ENCODE results near the gene SMARCA2.

The SMARCA2 gene

GRCh38 chr9:2229109-2229721, 214.1 kb downstream of the SMARCA2 start:
- Histone ChIP-seq H2BK120ac (ENCODE audit: low read depth, low read length) (no peak overlapping the region), H2AFZ (ENCODE audit: low read depth, low read length) (no peak overlapping the region), H3K36me3 (ENCODE audit: control insufficient read depth in 1 of 2, insufficient read depth in 2 of 2, low read depth in 1 of 2, low read length in 2 of 2) (no peaks in the 10 kb centered on the region), H3K79me1 (replicated peaks; ENCODE audit: low read length, poor library complexity, severe bottlenecking) (no peaks in the 10 kb centered on the region), H3K18ac (ENCODE audit: low read depth in 1 of 2, low read length in 2 of 2) (no peak overlapping the region), H3K4ac (ENCODE audit: low read depth in 1 of 2, low read length in 2 of 2) (no peak overlapping the region), H2BK12ac (ENCODE audit: low read length in 2 of 2) (no peak overlapping the region), H4K8ac (ENCODE audit: low read length) (no peak overlapping the region), H3K14ac (ENCODE audit: low read length in 2 of 2) (no peak overlapping the region), H3K27me3 (ENCODE audit: control insufficient read depth in 1 of 2, insufficient read depth in 1 of 2, low read length in 2 of 2) (no peaks in the 10 kb centered on the region), H3K4me3 (ENCODE audit: insufficient read depth in 1 of 2, low read depth in 1 of 2, low read length in 2 of 2) (no peak overlapping the region), H2BK15ac (ENCODE audit: low read depth, poor library complexity, severe bottlenecking) (peak overlapping the region; percentile 4), H2AK5ac (ENCODE audit: low read length, severe bottlenecking) (no peak overlapping the region), H3K4me1 (ENCODE audit: control insufficient read depth, insufficient read depth, low read depth, low read length) (no peaks in the 10 kb centered on the region), H2BK5ac (ENCODE audit: low read depth, low read length, poor library complexity, severe bottlenecking) (no peak overlapping the region), H3K23ac (ENCODE audit: low read length in 2 of 2) (no peak overlapping the region), H3K9me3 (ENCODE audit: control insufficient read depth, low read length) (no peaks in the 10 kb centered on the region), H3K9ac (ENCODE audit: low read length) (no peak overlapping the region), H3K27ac (ENCODE audit: low read length, poor library complexity, severe bottlenecking) (no peak overlapping the region), H4K91ac (ENCODE audit: low read length) (no peak overlapping the region), H3K4me2 (ENCODE audit: low read length, poor library complexity, severe bottlenecking) (no peak overlapping the region)
- WGBS: 100% methylated on average over 2 of the region's 3 CpGs
- DNase-seq: no peak

GRCh38 chr9:2230362-2230761, 215.2 kb downstream of the SMARCA2 start:
- Histone ChIP-seq H2BK5ac (ENCODE audit: low read depth, low read length, poor library complexity, severe bottlenecking) (no peak overlapping the region), H3K18ac (ENCODE audit: low read depth in 1 of 2, low read length in 2 of 2) (no peak overlapping the region), H4K8ac (ENCODE audit: low read length) (no peak overlapping the region), H2BK12ac (ENCODE audit: low read length in 2 of 2) (no peak overlapping the region), H3K36me3 (ENCODE audit: control insufficient read depth in 1 of 2, insufficient read depth in 2 of 2, low read depth in 1 of 2, low read length in 2 of 2) (no peaks in the 10 kb centered on the region), H2BK15ac (ENCODE audit: low read depth, poor library complexity, severe bottlenecking) (no peak overlapping the region), H3K14ac (ENCODE audit: low read length in 2 of 2) (no peak overlapping the region), H3K4me3 (ENCODE audit: insufficient read depth in 1 of 2, low read depth in 1 of 2, low read length in 2 of 2) (no peak overlapping the region), H3K23ac (ENCODE audit: low read length in 2 of 2) (no peak overlapping the region), H3K4me1 (ENCODE audit: control insufficient read depth, insufficient read depth, low read depth, low read length) (no peaks in the 10 kb centered on the region), H2AK5ac (ENCODE audit: low read length, severe bottlenecking) (no peak overlapping the region), H3K27ac (ENCODE audit: low read length, poor library complexity, severe bottlenecking) (no peak overlapping the region), H3K79me1 (replicated peaks; ENCODE audit: low read length, poor library complexity, severe bottlenecking) (no peaks in the 10 kb centered on the region), H4K91ac (ENCODE audit: low read length) (no peak overlapping the region), H3K4me2 (ENCODE audit: low read length, poor library complexity, severe bottlenecking) (no peak overlapping the region), H3K9me3 (ENCODE audit: control insufficient read depth, low read length) (no peaks in the 10 kb centered on the region), H2BK120ac (ENCODE audit: low read depth, low read length) (no peak overlapping the region), H3K27me3 (ENCODE audit: control insufficient read depth in 1 of 2, insufficient read depth in 1 of 2, low read length in 2 of 2) (no peaks in the 10 kb centered on the region), H2AFZ (ENCODE audit: low read depth, low read length) (no peak overlapping the region), H3K9ac (ENCODE audit: low read length) (no peak overlapping the region), H3K4ac (ENCODE audit: low read depth in 1 of 2, low read length in 2 of 2) (no peak overlapping the region)
- no peak for DNase-seq
- WGBS: 83% methylated on average over 2 of the region's 2 CpGs

- Histone ChIP-seq H3K4me2 (ENCODE audit: low read length, poor library complexity, severe bottlenecking) (no peak overlapping the region), H2BK12ac (ENCODE audit: low read length in 2 of 2) (no peak overlapping the region), H3K18ac (ENCODE audit: low read depth in 1 of 2, low read length in 2 of 2) (no peak overlapping the region), H2AK5ac (ENCODE audit: low read length, severe bottlenecking) (no peak overlapping the region), H2BK5ac (ENCODE audit: low read depth, low read length, poor library complexity, severe bottlenecking) (no peak overlapping the region), H3K27me3 (ENCODE audit: control insufficient read depth in 1 of 2, insufficient read depth in 1 of 2, low read length in 2 of 2) (no peaks in the 10 kb centered on the region), H4K8ac (ENCODE audit: low read length) (no peak overlapping the region), H3K23ac (ENCODE audit: low read length in 2 of 2) (no peak overlapping the region), H3K9ac (ENCODE audit: low read length) (peak overlapping the region; percentile 56), H2BK120ac (ENCODE audit: low read depth, low read length) (no peak overlapping the region), H4K91ac (ENCODE audit: low read length) (no peak overlapping the region), H3K79me1 (replicated peaks; ENCODE audit: low read length, poor library complexity, severe bottlenecking) (no peaks in the 10 kb centered on the region), H2BK15ac (ENCODE audit: low read depth, poor library complexity, severe bottlenecking) (no peak overlapping the region), H3K4me1 (ENCODE audit: control insufficient read depth, insufficient read depth, low read depth, low read length) (no peaks in the 10 kb centered on the region), H3K27ac (ENCODE audit: low read length, poor library complexity, severe bottlenecking) (no peak overlapping the region), H2AFZ (ENCODE audit: low read depth, low read length) (no peak overlapping the region), H3K9me3 (ENCODE audit: control insufficient read depth, low read length) (no peaks in the 10 kb centered on the region), H3K36me3 (ENCODE audit: control insufficient read depth in 1 of 2, insufficient read depth in 2 of 2, low read depth in 1 of 2, low read length in 2 of 2) (no peaks in the 10 kb centered on the region), H3K4ac (ENCODE audit: low read depth in 1 of 2, low read length in 2 of 2) (no peak overlapping the region), H3K4me3 (ENCODE audit: insufficient read depth in 1 of 2, low read depth in 1 of 2, low read length in 2 of 2) (no peak overlapping the region), H3K14ac (ENCODE audit: low read length in 2 of 2) (no peak overlapping the region)
- DNase-seq: no peak
- no CpG with 5 or more reads among the region's 1 CpG for WGBS
Measured at GRCh38 chr9:2231101-2231500, 216.0 kb downstream of the SMARCA2 start.

GRCh38 chr9:2231829-2232228, 216.7 kb downstream of the SMARCA2 start:
- Histone ChIP-seq H3K4me2 (ENCODE audit: low read length, poor library complexity, severe bottlenecking) (no peak overlapping the region), H3K79me1 (replicated peaks; ENCODE audit: low read length, poor library complexity, severe bottlenecking) (no peaks in the 10 kb centered on the region), H2BK12ac (ENCODE audit: low read length in 2 of 2) (no peak overlapping the region), H3K4me1 (ENCODE audit: control insufficient read depth, insufficient read depth, low read depth, low read length) (peaks cover 2% of the 10 kb centered on the region), H4K91ac (ENCODE audit: low read length) (no peak overlapping the region), H3K18ac (ENCODE audit: low read depth in 1 of 2, low read length in 2 of 2) (no peak overlapping the region), H3K4ac (ENCODE audit: low read depth in 1 of 2, low read length in 2 of 2) (no peak overlapping the region), H3K9me3 (ENCODE audit: control insufficient read depth, low read length) (no peaks in the 10 kb centered on the region), H2AK5ac (ENCODE audit: low read length, severe bottlenecking) (no peak overlapping the region), H2BK5ac (ENCODE audit: low read depth, low read length, poor library complexity, severe bottlenecking) (no peak overlapping the region), H2BK15ac (ENCODE audit: low read depth, poor library complexity, severe bottlenecking) (no peak overlapping the region), H2AFZ (ENCODE audit: low read depth, low read length) (no peak overlapping the region), H2BK120ac (ENCODE audit: low read depth, low read length) (no peak overlapping the region), H3K27ac (ENCODE audit: low read length, poor library complexity, severe bottlenecking) (no peak overlapping the region), H3K23ac (ENCODE audit: low read length in 2 of 2) (no peak overlapping the region), H3K4me3 (ENCODE audit: insufficient read depth in 1 of 2, low read depth in 1 of 2, low read length in 2 of 2) (no peak overlapping the region), H3K27me3 (ENCODE audit: control insufficient read depth in 1 of 2, insufficient read depth in 1 of 2, low read length in 2 of 2) (no peaks in the 10 kb centered on the region), H3K36me3 (ENCODE audit: control insufficient read depth in 1 of 2, insufficient read depth in 2 of 2, low read depth in 1 of 2, low read length in 2 of 2) (no peaks in the 10 kb centered on the region), H3K9ac (ENCODE audit: low read length) (peak overlapping the region; percentile 56), H4K8ac (ENCODE audit: low read length) (no peak overlapping the region), H3K14ac (ENCODE audit: low read length in 2 of 2) (no peak overlapping the region)
- no peak for DNase-seq
- 75% methylated on average over 2 of the region's 2 CpGs for WGBS
